GM21576 (cell line): ENCODE data around the gene NTHL1.
"Not testable (repeated sequence)": the region's sequence is repeated elsewhere in the genome, so short reads cannot be mapped to it uniquely, and the experiment has no call there.

Experiments used
- ATAC-seq: cut with Tn5 transposase; IDR thresholded peaks from one replicate; pipeline ENCODE4 v1.9.1; 2021; ENCODE audit warnings: mild to moderate bottlenecking, moderate library complexity; ENCODE audit not compliant: unreplicated experiment

The NTHL1 gene

GRCh38 chr16:2042986-2043666 lies 4.5 kb downstream of the NTHL1 start:
- no peak for ATAC-seq

GRCh38 chr16:2042171-2042985 lies 5.3 kb downstream of the NTHL1 start:
- no peak for ATAC-seq

- no peak for ATAC-seq
Measured at GRCh38 chr16:2040787-2041522, 6.7 kb downstream of the NTHL1 start.

GRCh38 chr16:2040041-2040786 lies 7.4 kb downstream of the NTHL1 start:
- no peak for ATAC-seq

GRCh38 chr16:2039274-2040031 lies 8.2 kb downstream of the NTHL1 start:
- no peak for ATAC-seq

- ATAC-seq: no peak
Measured at GRCh38 chr16:2038382-2039231, 9.0 kb downstream of the NTHL1 start.

- no peak for ATAC-seq
Measured at GRCh38 chr16:2037647-2038381, 9.8 kb downstream of the NTHL1 start.

- ATAC-seq: no peak
Measured at GRCh38 chr16:2037115-2037514, 10.5 kb downstream of the NTHL1 start.

GRCh38 chr16:2036200-2036966 lies 11.3 kb downstream of the NTHL1 start:
- no peak for ATAC-seq

GRCh38 chr16:2035431-2036199 lies 12.0 kb downstream of the NTHL1 start:
- no peak for ATAC-seq

- ATAC-seq: no peak
Measured at GRCh38 chr16:2034696-2035430, 12.8 kb downstream of the NTHL1 start.

GRCh38 chr16:2033909-2034695 lies 13.5 kb downstream of the NTHL1 start:
- ATAC-seq: not testable (repeated sequence)

- ATAC-seq: no peak
Measured at GRCh38 chr16:2033057-2033908, 14.4 kb downstream of the NTHL1 start.

- no peak for ATAC-seq
Measured at GRCh38 chr16:2032285-2033056, 15.2 kb downstream of the NTHL1 start.
